Esophagus squamous epithelium (tissue), 4 donors: ENCODE measurements around the gene PLK5.

Experiments
- POLR2A ChIP-seq, 4 donors: fragments of 450-650 bp; IDR thresholded peaks; one replicate each; pipeline ENCODE4 v1.6.1; 2017; ENCODE audit warnings: antibody characterized with exemption in 4 of 4, mild to moderate bottlenecking in 4 of 4, moderate library complexity in 3 of 4
- TF ChIP-seq, protein P1 (sequence below), 6 experiments: fragments of 450-650 bp in 4 of 6; fragments of 200-600 bp in 2 of 6; sonication (generic) in 2 of 6; IDR thresholded peaks; one replicate each; pipeline ENCODE4 v1.5.1; 2016 to 2019; ENCODE audit warnings: antibody characterized with exemption in 6 of 6, mild to moderate bottlenecking in 4 of 6, moderate library complexity in 4 of 6

DNA sequence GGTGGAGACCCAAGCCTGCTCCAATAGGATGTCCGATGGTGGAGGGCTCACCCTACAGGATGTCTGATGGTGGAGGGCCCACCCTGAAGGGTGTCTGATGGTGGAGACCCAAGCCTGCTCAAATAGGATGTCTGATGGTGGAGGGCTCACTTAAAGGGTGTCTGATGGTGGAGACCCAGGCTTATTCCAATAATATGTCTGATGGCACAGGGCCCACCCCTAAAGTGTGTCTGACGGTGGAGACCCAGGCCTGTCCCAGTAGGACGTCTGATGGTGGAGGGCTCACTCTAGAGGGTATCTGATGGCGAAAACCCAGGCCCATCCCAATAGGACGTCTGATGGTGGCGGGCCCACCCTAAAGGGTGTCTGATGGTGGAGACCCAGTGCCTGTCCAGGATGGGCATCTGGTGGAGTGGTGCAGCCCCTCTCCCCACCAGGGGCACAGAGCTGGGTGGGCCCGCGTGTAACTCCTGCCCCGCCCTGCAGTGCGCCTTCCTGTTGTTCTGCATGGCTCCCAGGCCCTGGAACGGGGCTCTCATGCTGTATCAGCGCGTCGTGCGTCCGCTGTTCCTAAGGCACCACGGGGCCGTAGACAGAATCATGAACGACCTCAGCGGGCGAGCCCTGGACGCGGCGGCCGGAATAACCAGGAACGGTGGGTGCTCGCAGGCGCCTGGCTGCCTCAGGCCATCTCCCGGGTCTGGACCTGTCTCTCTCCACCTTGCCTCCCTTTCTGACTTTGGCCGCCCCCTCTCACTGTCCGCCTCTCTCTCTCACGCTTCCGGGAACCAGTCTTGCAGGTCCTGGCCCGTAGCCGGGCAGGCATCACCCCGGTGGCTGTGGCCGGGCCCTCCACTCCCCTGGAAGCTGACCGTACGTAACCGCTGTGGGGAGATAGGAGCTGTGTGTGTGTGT is 27.8 kb upstream of the PLK5 start:
- TF ChIP-seq, protein P1, sequence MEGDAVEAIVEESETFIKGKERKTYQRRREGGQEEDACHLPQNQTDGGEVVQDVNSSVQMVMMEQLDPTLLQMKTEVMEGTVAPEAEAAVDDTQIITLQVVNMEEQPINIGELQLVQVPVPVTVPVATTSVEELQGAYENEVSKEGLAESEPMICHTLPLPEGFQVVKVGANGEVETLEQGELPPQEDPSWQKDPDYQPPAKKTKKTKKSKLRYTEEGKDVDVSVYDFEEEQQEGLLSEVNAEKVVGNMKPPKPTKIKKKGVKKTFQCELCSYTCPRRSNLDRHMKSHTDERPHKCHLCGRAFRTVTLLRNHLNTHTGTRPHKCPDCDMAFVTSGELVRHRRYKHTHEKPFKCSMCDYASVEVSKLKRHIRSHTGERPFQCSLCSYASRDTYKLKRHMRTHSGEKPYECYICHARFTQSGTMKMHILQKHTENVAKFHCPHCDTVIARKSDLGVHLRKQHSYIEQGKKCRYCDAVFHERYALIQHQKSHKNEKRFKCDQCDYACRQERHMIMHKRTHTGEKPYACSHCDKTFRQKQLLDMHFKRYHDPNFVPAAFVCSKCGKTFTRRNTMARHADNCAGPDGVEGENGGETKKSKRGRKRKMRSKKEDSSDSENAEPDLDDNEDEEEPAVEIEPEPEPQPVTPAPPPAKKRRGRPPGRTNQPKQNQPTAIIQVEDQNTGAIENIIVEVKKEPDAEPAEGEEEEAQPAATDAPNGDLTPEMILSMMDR (IDR thresholded peaks at IDR 0.05), result no peak
- no peak for TF ChIP-seq POLR2A (IDR thresholded peaks at IDR 0.05)
